ENCODE results near the gene PRIM2. TPM values are rescaled to one million over a fixed set of nuclear protein-coding genes. Genes with fewer than 3 reads are reported as not detected.
A peak's percentile ranks its signal among the peaks of the same experiment; 100 is the strongest.
"Not testable (repeated sequence)": the region's sequence is repeated elsewhere in the genome, so short reads cannot be mapped to it uniquely, and the experiment has no call there.

Gene PRIM2
- polyA plus RNA-seq, 2 of the 4 experiments (the other 2 are of a cell fraction), result 15.0 to 20.1 TPM

DNA sequence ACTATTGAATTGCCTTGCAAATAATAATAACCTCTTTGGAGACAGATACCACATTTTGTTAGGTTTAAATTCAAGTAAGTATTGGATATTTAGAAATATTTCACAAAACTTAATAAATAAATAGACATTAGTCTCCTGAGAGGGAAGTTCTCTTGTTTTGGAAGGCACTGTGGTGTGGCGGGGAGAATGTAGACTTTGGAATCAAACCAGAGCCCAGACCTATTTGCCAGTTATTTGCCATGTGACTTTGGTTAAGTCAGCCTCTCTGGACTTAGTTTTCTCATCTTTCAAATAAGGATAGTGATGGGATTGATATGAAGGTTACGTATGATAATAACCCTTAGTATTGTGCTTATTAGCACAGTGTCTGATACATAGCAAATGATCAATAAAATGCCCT, 240.4 kb downstream of the PRIM2 start:
- H3K9me3 ChIP-seq; CTCF ChIA-PET; H3K27ac ChIP-seq; POLR2A ChIA-PET; ATAC-seq; H3K4me3 ChIP-seq; H3K4me1 ChIP-seq; FAIRE-seq; H3K4me2 ChIP-seq; DNase-seq (ENCODE audit: low read depth in 1 of 2, low spot score in 1 of 2): not testable (repeated sequence)
- 92% methylated on average over 2 of the region's 2 CpGs for WGBS (ENCODE audit: missing lambda C conversion rate)

DNA sequence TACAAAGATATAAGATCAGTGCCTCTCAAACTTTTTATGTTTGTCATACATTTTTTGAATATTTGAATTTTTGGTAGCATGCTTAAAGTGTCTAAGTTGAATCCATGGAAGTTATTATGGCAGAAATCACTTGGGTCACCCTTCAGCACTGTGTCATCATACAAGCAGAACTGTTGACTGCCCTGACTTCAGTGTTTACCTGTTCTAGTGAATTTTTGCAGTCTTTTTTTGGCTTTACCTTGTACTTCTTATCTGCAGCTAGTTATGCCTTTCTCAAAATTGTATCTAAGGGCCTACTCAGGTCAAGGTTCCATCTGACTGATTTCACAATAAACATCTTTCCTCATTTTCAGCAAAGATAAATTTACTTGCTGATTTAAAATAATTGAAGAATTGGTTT, 241.7 kb downstream of the PRIM2 start:
- H3K4me1 ChIP-seq; POLR2A ChIA-PET; H3K4me3 ChIP-seq; H3K9me3 ChIP-seq; ATAC-seq; FAIRE-seq; H3K27ac ChIP-seq; DNase-seq (ENCODE audit: low read depth in 1 of 2, low spot score in 1 of 2); CTCF ChIA-PET; H3K4me2 ChIP-seq: not testable (repeated sequence)

DNA sequence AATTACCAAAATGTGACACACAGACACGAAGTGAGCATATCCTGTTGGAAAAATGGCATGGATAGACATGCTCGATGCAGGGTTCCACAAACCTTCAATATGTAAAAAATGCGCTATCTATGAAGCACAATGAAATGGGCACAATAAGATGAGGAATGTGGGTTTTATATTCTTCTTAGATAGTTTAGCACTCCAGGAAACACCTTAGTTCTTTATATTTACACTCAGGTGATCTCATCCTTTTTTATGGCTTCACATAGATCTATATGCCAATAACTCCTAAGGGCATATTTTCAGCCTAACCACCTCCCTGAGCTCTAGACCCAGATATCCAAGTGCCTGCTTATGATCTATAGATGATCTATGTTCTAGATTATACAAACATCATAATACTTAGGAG, 244.8 kb downstream of the PRIM2 start:
- H3K4me2 ChIP-seq; H3K4me3 ChIP-seq; H3K4me1 ChIP-seq; DNase-seq (ENCODE audit: low read depth in 1 of 2, low spot score in 1 of 2); H3K27ac ChIP-seq; FAIRE-seq; H3K9me3 ChIP-seq; CTCF ChIA-PET; POLR2A ChIA-PET; ATAC-seq: not testable (repeated sequence)
- WGBS (ENCODE audit: missing lambda C conversion rate), result 97% methylated on average over 3 of the region's 3 CpGs

DNA sequence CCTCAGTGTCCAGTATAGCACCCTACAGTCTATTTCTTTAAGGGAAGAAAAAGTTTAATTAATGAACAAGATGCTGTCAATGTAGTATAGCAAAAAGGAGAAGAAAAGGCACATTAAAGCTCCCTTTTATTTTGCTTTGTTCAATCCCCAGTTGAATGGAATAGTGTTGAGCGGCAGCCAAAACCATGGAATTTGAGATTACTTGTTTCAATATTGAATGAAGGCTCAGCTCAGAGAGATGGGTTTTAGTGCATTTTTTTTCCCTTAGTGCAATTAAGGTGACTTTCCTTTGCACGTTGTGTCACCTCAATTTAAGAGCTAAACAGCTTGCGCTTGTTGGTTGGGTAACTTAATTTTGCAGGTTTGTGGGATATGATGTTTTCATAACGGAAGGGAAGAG, 254.7 kb downstream of the PRIM2 start:
- H3K9me3 ChIP-seq; H3K4me1 ChIP-seq; H3K4me3 ChIP-seq; H3K27ac ChIP-seq; POLR2A ChIA-PET; CTCF ChIA-PET; FAIRE-seq; H3K4me2 ChIP-seq; ATAC-seq; DNase-seq (ENCODE audit: low read depth in 1 of 2, low spot score in 1 of 2): not testable (repeated sequence)
- 87% methylated on average over 4 of the region's 4 CpGs for WGBS (ENCODE audit: missing lambda C conversion rate)

DNA sequence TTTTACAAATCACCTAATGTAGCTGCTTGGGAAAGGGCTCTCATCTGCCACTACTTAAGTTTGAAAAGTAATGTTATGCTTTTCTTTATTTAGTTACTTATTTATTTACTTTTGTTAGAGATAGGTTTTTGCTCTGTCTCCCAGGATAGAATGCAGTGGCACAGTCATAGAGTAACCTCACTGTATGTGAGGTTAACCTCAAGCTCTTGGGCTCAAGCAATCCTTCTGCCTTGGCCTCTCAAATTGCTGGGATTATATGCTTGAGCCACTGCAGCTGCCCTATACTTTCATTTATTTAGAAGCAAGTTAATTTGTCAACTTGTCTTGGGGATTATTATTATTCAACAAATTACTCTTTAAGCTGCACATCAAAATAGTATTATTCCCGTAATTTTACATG, 255.4 kb downstream of the PRIM2 start:
- FAIRE-seq; H3K4me2 ChIP-seq; H3K9me3 ChIP-seq; DNase-seq (ENCODE audit: low read depth in 1 of 2, low spot score in 1 of 2); H3K27ac ChIP-seq; CTCF ChIA-PET; H3K4me1 ChIP-seq; POLR2A ChIA-PET; H3K4me3 ChIP-seq; ATAC-seq: not testable (repeated sequence)
- 92% methylated on average over 1 of the region's 1 CpG for WGBS (ENCODE audit: missing lambda C conversion rate)

DNA sequence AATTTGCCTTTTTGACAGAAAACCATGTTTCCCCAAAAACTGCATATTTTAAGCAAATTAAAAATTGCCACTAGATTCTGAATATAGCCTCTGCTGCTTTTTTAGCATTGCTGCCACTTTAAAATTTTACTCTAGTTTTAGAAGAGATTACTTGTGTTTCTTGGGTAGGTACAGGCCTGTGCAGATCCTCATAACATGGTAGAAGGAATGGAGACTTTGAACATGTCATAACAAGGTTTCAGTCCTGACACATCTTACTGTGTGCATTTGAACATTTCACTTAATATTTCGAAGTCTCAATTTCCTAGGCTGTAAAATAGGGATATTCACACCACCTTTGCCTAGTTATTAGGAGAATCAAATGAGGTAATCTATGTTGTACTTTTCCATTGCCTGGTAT, 259.6 kb downstream of the PRIM2 start:
- H3K4me2 ChIP-seq; H3K27ac ChIP-seq; POLR2A ChIA-PET; H3K9me3 ChIP-seq; FAIRE-seq; CTCF ChIA-PET; H3K4me1 ChIP-seq; H3K4me3 ChIP-seq; ATAC-seq; DNase-seq (ENCODE audit: low read depth in 1 of 2, low spot score in 1 of 2): not testable (repeated sequence)
- WGBS (ENCODE audit: missing lambda C conversion rate), result 88% methylated on average over 1 of the region's 1 CpG

DNA sequence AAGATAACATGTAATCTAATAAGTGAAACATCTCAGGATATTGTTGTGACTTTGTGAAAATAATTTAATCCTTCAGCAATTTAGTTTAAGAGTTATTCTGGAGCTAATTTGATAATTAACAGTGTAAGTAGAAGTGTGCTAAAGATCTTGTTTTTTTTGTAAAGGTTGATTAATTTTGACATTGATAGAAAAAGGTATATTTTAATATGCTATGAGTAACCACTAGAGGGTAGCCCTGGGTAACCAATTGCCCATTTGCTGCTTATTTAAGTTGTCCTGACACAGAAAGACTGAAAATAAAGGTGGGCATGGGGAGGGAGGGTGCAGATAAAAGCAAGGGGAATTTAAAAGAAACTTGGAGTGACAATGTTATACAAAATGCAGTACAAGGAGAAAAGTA, 262.1 kb downstream of the PRIM2 start:
- peak; percentile 25 to 39; a peak in 2 of 5 replicates for TF ChIP-seq RAD21 (conservative IDR thresholded peaks at IDR 0.05 in 1 of 2, IDR thresholded peaks at IDR 0.05 in 1 of 2)
- TF ChIP-seq, protein P1, sequence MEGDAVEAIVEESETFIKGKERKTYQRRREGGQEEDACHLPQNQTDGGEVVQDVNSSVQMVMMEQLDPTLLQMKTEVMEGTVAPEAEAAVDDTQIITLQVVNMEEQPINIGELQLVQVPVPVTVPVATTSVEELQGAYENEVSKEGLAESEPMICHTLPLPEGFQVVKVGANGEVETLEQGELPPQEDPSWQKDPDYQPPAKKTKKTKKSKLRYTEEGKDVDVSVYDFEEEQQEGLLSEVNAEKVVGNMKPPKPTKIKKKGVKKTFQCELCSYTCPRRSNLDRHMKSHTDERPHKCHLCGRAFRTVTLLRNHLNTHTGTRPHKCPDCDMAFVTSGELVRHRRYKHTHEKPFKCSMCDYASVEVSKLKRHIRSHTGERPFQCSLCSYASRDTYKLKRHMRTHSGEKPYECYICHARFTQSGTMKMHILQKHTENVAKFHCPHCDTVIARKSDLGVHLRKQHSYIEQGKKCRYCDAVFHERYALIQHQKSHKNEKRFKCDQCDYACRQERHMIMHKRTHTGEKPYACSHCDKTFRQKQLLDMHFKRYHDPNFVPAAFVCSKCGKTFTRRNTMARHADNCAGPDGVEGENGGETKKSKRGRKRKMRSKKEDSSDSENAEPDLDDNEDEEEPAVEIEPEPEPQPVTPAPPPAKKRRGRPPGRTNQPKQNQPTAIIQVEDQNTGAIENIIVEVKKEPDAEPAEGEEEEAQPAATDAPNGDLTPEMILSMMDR (IDR thresholded peaks at IDR 0.05), result peak; percentile 24; the same call in 1 of the 3 replicates
- not testable (repeated sequence) for ATAC-seq

DNA sequence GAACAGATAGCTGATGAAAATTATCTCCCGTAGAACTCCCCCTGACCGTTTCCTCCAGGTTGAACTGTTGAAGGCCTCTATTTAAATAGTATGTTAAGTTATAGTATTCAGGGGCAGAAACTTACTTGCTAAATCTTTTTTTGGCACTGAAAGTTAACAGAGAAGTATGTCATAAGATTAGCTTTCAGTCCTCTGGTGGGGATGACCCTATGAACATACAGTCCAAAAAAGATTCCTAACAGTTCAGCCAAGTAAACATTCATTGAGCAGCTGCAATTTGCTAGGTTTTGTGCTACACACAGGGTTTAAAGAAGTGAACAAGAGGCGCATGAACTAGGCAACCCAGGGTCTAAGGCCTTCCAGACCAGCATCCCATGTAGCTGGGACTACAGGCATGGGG, 264.2 kb downstream of the PRIM2 start:
- H3K4me2 ChIP-seq; H3K4me1 ChIP-seq; H3K4me3 ChIP-seq; H3K9me3 ChIP-seq; POLR2A ChIA-PET; CTCF ChIA-PET; ATAC-seq; FAIRE-seq; H3K27ac ChIP-seq; DNase-seq (ENCODE audit: low read depth in 1 of 2, low spot score in 1 of 2): not testable (repeated sequence)
- 88% methylated on average over 3 of the region's 3 CpGs for WGBS (ENCODE audit: missing lambda C conversion rate)

More for the DNA sequence above, 262.1 kb downstream of the PRIM2 start:
- H3K4me3 ChIP-seq; H3K4me2 ChIP-seq; CTCF ChIA-PET; H3K4me1 ChIP-seq; POLR2A ChIA-PET; H3K27ac ChIP-seq; H3K9me3 ChIP-seq; DNase-seq (ENCODE audit: low read depth in 1 of 2, low spot score in 1 of 2): not testable (repeated sequence)
- peak; percentile 73 for FAIRE-seq

DNA sequence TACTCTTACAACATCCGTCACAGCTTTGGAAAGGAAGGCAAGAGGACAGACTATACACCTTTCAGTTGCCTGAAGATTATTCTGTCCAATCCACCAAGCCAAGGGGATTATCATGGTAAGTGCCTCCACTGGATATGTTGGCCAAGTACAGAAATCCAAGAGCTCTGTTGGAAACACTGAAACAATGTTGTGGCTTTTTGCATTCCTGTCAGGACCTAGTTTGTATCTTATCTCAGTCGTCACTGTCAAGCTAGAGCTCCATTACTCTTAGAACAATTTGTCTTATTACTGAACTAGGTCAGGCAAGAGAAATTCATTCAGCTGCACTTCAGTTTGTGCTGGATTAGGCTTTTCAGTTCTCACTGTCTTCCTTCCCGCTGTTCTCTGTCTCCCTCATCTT, 283.7 kb downstream of the PRIM2 start:
- DNase-seq (ENCODE audit: low read depth in 1 of 2, low spot score in 1 of 2); POLR2A ChIA-PET; H3K4me3 ChIP-seq; H3K27ac ChIP-seq; H3K9me3 ChIP-seq; H3K4me1 ChIP-seq; FAIRE-seq; CTCF ChIA-PET; H3K4me2 ChIP-seq; ATAC-seq: not testable (repeated sequence)
- WGBS (ENCODE audit: missing lambda C conversion rate), result 89% methylated on average over 3 of the region's 3 CpGs

DNA sequence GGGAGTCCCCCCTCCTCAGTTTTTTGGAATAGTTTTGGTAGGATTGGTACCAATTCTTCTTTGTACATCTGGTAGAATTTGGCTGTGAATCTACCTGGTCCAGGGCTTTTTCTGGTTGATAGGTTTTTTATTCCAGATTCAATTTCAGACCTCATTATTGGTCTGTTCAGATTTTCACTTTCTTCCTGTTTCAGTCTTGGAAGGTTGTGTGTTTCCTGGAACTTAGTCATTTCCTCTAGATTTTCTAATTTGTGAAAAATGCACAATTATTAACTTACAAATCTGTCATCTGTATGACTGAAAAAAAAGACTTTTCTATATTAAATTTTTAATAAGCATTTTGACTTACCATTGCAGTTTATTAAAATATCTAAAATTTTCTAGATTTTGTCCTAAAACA, 287.9 kb downstream of the PRIM2 start:
- H3K27ac ChIP-seq; FAIRE-seq; H3K4me3 ChIP-seq; H3K4me1 ChIP-seq; POLR2A ChIA-PET; H3K4me2 ChIP-seq; CTCF ChIA-PET; ATAC-seq; DNase-seq (ENCODE audit: low read depth in 1 of 2, low spot score in 1 of 2); H3K9me3 ChIP-seq: not testable (repeated sequence)

DNA sequence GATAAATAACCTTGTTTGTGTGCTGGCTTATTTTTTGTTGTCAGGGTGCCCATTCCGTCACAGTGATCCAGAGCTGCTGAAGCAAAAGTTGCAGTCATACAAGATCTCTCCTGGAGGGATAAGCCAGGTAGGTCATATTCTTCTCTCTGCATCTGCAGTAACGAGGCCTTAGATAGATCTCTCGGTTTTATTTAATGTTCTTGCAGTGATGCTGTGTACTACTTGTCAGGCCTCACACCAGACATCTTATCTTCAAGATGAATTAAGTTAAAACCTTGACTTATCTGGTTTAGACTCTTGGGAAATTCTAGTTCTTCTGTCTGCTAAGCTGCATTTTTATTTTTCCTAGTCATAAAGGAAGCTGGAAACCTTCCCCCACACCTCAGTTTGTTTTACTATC, 288.9 kb downstream of the PRIM2 start:
- WGBS (ENCODE audit: missing lambda C conversion rate), result 89% methylated on average over 3 of the region's 3 CpGs
- CTCF ChIA-PET; H3K4me3 ChIP-seq; POLR2A ChIA-PET; H3K4me2 ChIP-seq; DNase-seq (ENCODE audit: low read depth in 1 of 2, low spot score in 1 of 2); ATAC-seq; H3K27ac ChIP-seq; H3K4me1 ChIP-seq; H3K9me3 ChIP-seq; FAIRE-seq: not testable (repeated sequence)

Measured in A549 (cell line).